Smooth muscle cell (in vitro differentiated cells): ENCODE measurements around the gene TBX5. TPM values are rescaled to one million over a fixed set of nuclear protein-coding genes. Genes with fewer than 3 reads are reported as not detected.

ENCODE experiments used
- DNase-seq: peaks from one replicate; lab custom pipeline; 2025; ENCODE audit not compliant: unreplicated experiment; lab: John Stamatoyannopoulos, UW
- H2AFZ ChIP-seq: fragments of 200-600 bp; sonication (generic); 2 replicates; pipeline ENCODE4 v1.6.0; 2016; ENCODE audit warnings: antibody characterized with exemption, low read depth, mild to moderate bottlenecking
- H3F3A ChIP-seq: fragments of 200-600 bp; sonication (generic); 2 replicates; pipeline ENCODE4 v1.6.0; 2017; ENCODE audit warnings: antibody characterized with exemption, low read depth
- H3K27ac ChIP-seq: fragments of 200-600 bp; sonication (generic); 2 replicates; pipeline ENCODE4 v1.5.1; 2016; ENCODE audit warnings: low read depth, mild to moderate bottlenecking
- H3K27me3 ChIP-seq: fragments of 200-600 bp; sonication (generic); 2 replicates; pipeline ENCODE4 v1.6.1; 2016; ENCODE audit warnings: low read depth, mild to moderate bottlenecking
- H3K36me3 ChIP-seq: fragments of 200-600 bp; sonication (generic); 2 replicates; pipeline ENCODE4 v1.5.1; 2016; ENCODE audit warnings: low read depth
- H3K4me1 ChIP-seq: fragments of 200-600 bp; sonication (generic); 2 replicates; pipeline ENCODE4 v1.5.1; 2016; ENCODE audit warnings: low read depth
- H3K4me2 ChIP-seq: fragments of 200-600 bp; sonication (generic); 2 replicates; pipeline ENCODE4 v1.6.0; 2016; ENCODE audit warnings: mild to moderate bottlenecking
- H3K4me3 ChIP-seq: fragments of 200-600 bp; sonication (generic); 2 replicates; pipeline ENCODE4 v1.5.1; 2016; ENCODE audit warnings: mild to moderate bottlenecking
- H3K79me2 ChIP-seq: fragments of 200-600 bp; sonication (generic); 2 replicates; pipeline ENCODE4 v1.6.0; 2016; ENCODE audit warnings: low read depth, mild to moderate bottlenecking
- H3K9ac ChIP-seq: fragments of 200-600 bp; sonication (generic); 2 replicates; pipeline ENCODE4 v1.6.0; 2016; ENCODE audit warnings: low read depth
- H3K9me3 ChIP-seq: fragments of 200-600 bp; sonication (generic); replicated peaks from 2 replicates; pipeline ENCODE4 v1.5.1; 2016; ENCODE audit warnings: low read depth
- H4K20me1 ChIP-seq: fragments of 200-600 bp; sonication (generic); 2 replicates; pipeline ENCODE4 v1.6.0; 2016; ENCODE audit warnings: low read depth
- WGBS: methylation state at CpG from one replicate; pipeline ENCODE4 v1.1.7; 2016; ENCODE audit warnings: low lambda C conversion rate; 5-methylcytosine and 5-hydroxymethylcytosine counted together
- polyA plus RNA-seq: library from polyadenylated mRNA; unstranded; fragments of >200 nt; fragmentation: Nextera tagmentation; extraction: Ambion mirVana; gene quantifications from 2 replicates; pipeline ENCODE4 v1.2.1, GENCODE V29; 2016
- total RNA-seq: library from RNA; depleted of rRNA; stranded (reverse); fragments of >200 nt; gene quantifications from 2 replicates; pipeline ENCODE4 v1.2.3, GENCODE V29; 2014
- TF ChIP-seq, protein P1 (sequence below): fragments of 200-600 bp; sonication (generic); IDR thresholded peaks from 2 replicates; pipeline ENCODE4 v1.5.1; 2017; ENCODE audit warnings: borderline replicate concordance, mild to moderate bottlenecking, antibody characterized with exemption; ENCODE audit not compliant: insufficient read depth, poor library complexity, severe bottlenecking

The TBX5 gene
- total and polyA plus RNA-seq, 2 experiments from 2014 or later, result not detected

DNA sequence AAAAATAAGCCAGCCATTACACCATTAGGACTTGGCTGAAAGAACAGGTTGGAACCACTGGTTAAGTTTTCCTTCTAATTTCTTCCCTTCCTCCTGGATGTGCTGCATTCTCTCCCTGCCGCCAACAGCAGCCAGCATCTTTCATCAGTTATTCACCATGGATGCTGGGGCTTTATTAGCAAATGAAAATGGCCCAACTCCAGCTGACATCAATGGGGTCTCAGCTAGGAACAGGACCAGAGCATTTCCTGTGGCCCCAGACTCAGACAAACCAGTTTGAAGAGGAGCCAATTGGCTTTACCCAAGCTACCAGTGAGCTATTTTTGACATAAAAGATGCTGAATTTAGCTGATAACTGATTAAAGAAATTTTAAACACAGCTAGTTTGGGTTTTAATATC is 26.0 kb upstream of the TBX5 start:
- 47% methylated on average over 1 of the region's 1 CpG for WGBS
- no peaks in the 10 kb centered on the region for H3K36me3 ChIP-seq
- no peaks in the 10 kb centered on the region for H3K9me3 ChIP-seq
- H3F3A ChIP-seq, result no peaks in the 10 kb centered on the region
- H3K79me2 ChIP-seq, result no peaks in the 10 kb centered on the region
- H3K27ac ChIP-seq, result no peak overlapping the region
- TF ChIP-seq, protein P1, sequence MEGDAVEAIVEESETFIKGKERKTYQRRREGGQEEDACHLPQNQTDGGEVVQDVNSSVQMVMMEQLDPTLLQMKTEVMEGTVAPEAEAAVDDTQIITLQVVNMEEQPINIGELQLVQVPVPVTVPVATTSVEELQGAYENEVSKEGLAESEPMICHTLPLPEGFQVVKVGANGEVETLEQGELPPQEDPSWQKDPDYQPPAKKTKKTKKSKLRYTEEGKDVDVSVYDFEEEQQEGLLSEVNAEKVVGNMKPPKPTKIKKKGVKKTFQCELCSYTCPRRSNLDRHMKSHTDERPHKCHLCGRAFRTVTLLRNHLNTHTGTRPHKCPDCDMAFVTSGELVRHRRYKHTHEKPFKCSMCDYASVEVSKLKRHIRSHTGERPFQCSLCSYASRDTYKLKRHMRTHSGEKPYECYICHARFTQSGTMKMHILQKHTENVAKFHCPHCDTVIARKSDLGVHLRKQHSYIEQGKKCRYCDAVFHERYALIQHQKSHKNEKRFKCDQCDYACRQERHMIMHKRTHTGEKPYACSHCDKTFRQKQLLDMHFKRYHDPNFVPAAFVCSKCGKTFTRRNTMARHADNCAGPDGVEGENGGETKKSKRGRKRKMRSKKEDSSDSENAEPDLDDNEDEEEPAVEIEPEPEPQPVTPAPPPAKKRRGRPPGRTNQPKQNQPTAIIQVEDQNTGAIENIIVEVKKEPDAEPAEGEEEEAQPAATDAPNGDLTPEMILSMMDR, result no peak
- no peak overlapping the region for H3K4me3 ChIP-seq
- peaks cover 85% of the 10 kb centered on the region for H3K27me3 ChIP-seq
- H3K9ac ChIP-seq, result no peak overlapping the region
- H4K20me1 ChIP-seq, result no peaks in the 10 kb centered on the region
- H3K4me1 ChIP-seq, result no peaks in the 10 kb centered on the region
- H3K4me2 ChIP-seq, result no peak overlapping the region
- no peak for DNase-seq
- no peak overlapping the region for H2AFZ ChIP-seq

DNA sequence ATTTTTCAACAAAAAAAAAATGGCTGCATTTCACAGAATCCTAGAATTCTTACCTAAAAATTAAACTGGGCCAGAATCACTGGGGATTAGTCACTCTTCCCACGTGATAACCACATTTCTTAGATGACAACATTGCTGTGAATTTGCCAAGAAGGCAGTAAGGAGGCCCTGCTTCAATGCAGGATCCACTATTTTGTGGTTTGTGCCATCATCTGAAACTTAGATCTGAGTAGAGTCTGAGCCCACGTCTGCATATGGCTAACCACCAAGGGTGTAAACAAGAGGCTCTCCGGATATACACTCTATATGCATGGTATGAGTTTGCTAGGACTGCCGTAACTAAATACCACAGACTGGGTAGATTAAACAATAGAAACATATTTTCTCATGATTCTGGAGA is 24.4 kb upstream of the TBX5 start:
- H3K27ac ChIP-seq, result no peak overlapping the region
- 24% methylated on average over 4 of the region's 4 CpGs for WGBS

DNA sequence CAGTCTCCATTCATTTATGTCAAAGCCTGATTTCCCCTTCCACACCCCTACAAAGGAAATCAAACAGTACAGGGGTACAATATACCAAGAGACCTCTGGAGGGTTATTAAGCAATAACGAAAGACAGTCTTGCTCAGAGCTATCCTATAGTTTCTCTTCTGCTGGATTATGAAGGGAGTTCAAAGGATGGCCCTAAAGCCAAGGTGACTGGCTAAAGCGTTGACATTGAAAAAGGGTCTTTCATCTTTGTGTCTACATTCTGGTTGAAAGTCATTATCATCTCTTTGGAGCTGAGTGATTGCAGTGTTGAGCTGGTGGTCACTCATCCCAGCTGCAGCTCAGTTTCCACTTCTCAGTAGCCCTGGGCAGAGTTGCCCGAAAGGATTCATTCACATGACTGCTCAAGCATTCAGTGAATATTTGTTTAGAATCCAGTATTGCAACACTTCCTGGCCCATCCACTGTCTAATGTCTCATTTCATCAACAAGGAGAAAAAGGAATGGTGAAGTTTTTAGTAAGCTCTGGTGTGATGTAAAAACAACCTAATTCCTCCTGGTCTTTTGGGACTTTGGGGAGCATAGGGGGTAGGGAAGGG is 19.2 kb upstream of the TBX5 start:
- H3K36me3 ChIP-seq, result no peaks in the 10 kb centered on the region
- H2AFZ ChIP-seq, result no peak overlapping the region
- no peaks in the 10 kb centered on the region for H3F3A ChIP-seq
- peaks cover 86% of the 10 kb centered on the region for H3K27me3 ChIP-seq
- 57% methylated on average over 3 of the region's 3 CpGs for WGBS
- no peak overlapping the region for H3K9ac ChIP-seq
- H3K4me2 ChIP-seq, result no peak overlapping the region
- H4K20me1 ChIP-seq, result no peaks in the 10 kb centered on the region
- no peaks in the 10 kb centered on the region for H3K79me2 ChIP-seq
- no peak overlapping the region for H3K27ac ChIP-seq
- DNase-seq, result no peak
- no peak overlapping the region for H3K4me3 ChIP-seq
- H3K4me1 ChIP-seq, result no peaks in the 10 kb centered on the region
- TF ChIP-seq, protein P1, result no peak
- no peaks in the 10 kb centered on the region for H3K9me3 ChIP-seq

More for the DNA sequence above, 24.4 kb upstream of the TBX5 start:
- Histone ChIP-seq H3K79me2 (no peaks in the 10 kb centered on the region), H4K20me1 (no peaks in the 10 kb centered on the region), H3K9me3 (no peaks in the 10 kb centered on the region), H3K4me1 (no peaks in the 10 kb centered on the region), H3K36me3 (no peaks in the 10 kb centered on the region), H2AFZ (no peak overlapping the region), H3K4me2 (peak overlapping the region; percentile 31), H3F3A (no peaks in the 10 kb centered on the region), H3K4me3 (no peak overlapping the region), H3K9ac (no peak overlapping the region), H3K27me3 (peaks cover 85% of the 10 kb centered on the region)
- DNase-seq, result no peak
- TF ChIP-seq, protein P1, result no peak

DNA sequence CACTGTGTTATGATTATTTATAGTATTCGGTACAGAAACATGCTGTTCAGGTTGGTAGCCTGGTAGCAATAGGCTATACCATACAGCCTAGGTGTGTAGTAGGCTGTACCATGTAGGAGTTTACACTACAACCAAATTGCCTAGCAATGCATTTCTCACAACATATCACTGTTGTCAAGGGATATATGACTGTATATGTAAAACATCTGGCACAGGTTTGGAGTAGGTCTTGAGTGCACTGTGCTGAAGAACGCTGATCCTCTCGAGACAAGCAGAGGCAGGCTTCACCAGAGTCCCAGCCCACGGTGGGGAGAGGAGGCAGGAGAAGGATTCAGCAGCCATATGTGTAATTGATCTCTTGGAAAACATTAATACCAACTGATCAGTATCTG is 15.0 kb upstream of the TBX5 start:
- Histone ChIP-seq H3K36me3 (no peaks in the 10 kb centered on the region), H3K9ac (no peak overlapping the region), H3F3A (no peaks in the 10 kb centered on the region), H3K4me1 (no peaks in the 10 kb centered on the region), H4K20me1 (no peaks in the 10 kb centered on the region), H3K4me3 (no peak overlapping the region), H3K79me2 (no peaks in the 10 kb centered on the region), H3K27ac (no peak overlapping the region), H2AFZ (no peak overlapping the region), H3K9me3 (no peaks in the 10 kb centered on the region), H3K4me2 (no peak overlapping the region), H3K27me3 (peaks cover 87% of the 10 kb centered on the region)
- 89% methylated on average over 4 of the region's 4 CpGs for WGBS
- TF ChIP-seq, protein P1, result no peak
- no peak for DNase-seq
